Activated CD8-positive, alpha-beta memory T cell treated with anti-CD3 and anti-CD28 coated beads, Interleukin-2, amount 50 U/mL, for 1 hour (primary cell): ENCODE measurements around the gene MAD1L1.

Source experiments
- DNase-seq: peaks from one replicate; pipeline ENCODE4 v3.0.0-alpha.2; 2020; ENCODE audit errors: extremely low read depth

Gene MAD1L1

DNA sequence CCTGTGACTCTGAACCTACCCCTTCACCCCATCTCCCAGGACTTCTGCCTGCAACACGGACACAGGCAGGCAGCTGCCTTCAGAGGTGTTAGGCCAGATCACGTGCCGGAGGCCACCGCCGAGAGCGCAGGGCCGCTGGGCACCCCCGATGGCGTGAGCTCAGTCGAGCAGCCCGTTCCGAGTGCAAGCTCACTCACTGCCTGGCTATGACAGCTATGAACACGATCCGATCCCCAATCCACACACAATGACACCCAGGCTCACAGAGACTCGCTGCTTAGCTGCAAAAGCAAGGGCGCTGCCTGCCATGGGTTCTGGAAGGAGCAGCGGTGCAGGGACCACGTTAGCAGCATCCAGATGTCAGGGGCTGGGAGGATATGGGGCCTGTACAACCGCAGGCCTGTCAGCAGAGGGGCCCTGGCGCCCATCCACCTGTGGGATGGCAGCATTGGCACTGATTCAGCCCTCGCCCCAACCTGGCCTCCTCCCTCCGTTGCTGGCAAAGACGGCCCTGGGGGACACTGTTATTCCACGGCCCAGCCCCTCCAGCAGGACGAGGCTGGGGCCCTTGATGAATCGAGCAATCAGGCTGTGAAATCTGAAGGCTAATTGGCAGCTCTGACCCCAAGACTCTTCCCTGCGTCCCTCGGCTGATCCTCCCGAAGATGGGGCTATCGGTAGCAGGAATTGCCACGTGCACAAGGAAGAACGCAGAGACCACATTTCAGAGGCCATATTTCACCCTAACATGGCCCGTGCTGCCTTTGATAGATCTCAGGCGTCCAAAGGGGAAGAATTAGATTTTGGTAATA, 332.6 kb downstream of the MAD1L1 start:
- DNase-seq = no peak

DNA sequence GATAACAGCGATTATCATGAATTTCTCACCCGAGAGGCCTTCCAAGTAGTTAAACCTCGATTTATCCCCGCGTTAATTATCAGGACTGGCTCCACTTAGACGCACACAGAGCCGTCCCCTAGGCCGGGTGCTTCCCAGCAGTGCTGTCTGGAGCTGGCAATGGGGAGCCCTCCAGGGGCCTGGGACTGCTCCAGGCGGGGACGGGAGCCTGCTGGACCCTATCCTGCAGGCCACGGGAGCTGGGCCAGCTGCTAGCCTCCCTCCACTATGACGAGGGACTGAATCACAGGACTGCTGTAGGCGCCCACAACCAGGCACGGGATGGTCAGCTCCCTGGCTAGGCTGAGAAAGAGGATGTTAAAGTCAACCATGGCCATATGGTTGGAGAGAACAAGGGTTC, 333.5 kb downstream of the MAD1L1 start:
- DNase-seq = no peak

DNA sequence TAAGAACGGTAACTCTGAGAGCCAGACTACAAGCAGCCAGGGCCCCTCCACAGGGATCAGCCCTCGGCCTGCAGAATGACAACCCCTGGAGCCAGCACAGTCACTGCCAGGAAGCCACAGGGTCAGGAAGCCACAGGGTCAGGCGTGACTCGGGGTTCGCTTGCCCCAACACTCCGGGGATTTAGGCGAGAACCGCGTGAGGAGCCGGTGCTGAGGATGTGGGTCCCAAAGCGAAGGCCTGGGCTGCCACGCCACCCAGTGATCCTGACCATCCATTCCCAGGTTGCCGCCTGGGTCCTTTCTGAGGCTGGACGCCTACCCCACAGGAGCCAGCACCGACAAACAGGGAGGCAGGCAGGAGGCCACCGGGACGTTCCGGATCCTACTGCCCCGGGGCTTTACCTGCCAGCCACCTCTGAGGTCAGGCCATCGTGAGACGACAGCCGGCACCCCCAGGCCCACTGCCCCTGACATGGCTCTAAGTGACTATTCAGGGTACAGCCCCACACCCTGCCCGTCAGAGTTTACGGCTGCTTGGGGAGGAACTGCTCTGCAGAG, 334.0 kb downstream of the MAD1L1 start:
- no peak for DNase-seq

DNA sequence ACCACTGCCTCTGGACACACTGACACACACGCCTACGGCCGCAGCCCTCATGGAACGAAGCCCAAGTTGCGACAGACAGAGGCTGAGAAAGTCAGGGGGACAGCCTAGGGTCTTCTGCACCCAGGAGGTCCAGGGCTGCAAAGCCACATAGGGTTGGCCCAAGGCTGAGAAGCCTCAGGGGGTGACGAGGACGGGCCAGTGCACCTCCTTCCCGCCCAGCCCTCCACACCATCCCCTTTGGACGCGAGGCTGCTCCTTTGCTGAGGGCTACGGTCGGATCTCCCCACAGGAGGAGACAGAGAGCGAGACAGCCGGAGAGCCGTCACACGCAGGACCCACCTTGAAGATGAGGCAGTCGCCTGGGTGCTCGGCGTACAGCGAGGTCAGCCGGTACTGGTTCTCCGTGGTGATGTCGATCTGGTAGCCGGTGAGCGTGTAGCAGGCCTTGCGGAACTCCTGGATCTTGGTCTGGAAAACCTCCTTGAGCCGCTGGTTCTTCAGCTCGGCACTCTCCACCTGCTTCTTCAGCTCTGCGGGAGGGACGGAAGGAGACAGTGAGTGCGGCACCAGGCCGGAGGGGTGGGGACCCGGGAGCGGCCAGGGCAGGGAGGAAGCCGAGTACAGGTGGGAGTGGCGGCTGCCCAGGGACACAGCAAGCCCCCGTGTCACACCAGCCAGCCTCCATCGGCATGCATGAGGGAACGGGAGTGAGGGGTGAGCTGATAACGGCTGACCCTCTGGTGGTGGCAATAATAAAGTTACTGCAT, 334.7 kb downstream of the MAD1L1 start:
- DNase-seq = no peak

GRCh38 chr7:1897076-1897860, 335.5 kb downstream of the MAD1L1 start:
- no peak for DNase-seq

DNA sequence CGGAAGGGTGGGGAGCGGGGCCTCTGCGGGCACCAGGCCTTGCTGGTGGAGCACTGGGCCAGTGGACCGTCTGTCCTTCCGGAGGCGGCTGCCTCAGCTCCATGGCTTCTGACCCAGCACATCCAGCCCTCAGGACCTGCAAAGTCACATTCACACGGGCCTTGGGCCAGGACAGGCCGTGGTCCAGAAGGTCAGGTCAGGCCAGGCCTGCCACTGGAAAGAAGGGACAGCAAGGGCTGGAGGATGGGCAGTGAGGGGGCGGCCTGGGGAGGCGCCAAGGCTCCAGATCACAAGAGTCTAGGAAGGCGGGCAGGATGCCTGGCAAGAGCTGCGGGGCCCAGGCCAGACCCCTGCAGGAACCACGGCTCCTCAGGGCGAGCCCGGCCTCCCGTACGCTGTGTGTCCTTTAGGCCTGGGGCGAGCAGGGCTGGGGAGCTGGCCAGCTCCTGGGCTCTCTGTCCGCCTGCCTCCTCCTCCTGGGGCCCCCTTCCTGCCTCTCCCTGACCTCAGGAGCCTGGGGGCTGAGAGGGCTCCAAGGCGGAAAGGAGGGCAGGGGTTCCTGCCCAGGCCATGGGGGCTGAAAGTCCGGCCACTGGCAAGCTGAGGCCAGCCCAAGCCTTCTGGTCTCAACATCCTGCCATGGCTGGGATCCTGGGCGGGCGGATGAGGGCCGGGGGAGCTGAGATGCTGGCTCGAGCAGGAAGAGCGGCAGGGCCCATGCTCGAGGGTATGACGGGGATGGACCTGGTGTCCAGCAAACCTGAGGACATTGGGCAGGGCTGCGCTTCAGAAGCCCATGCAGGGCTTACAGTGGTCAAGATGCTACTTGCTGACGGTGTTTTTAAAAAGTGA, 336.9 kb downstream of the MAD1L1 start:
- DNase-seq = no peak

- DNase-seq = no peak
Measured at GRCh38 chr7:1894906-1895663, 337.7 kb downstream of the MAD1L1 start.

GRCh38 chr7:1894313-1894900, 338.3 kb downstream of the MAD1L1 start:
- DNase-seq = no peak

GRCh38 chr7:1893451-1893850, 339.3 kb downstream of the MAD1L1 start:
- DNase-seq = no peak

DNA sequence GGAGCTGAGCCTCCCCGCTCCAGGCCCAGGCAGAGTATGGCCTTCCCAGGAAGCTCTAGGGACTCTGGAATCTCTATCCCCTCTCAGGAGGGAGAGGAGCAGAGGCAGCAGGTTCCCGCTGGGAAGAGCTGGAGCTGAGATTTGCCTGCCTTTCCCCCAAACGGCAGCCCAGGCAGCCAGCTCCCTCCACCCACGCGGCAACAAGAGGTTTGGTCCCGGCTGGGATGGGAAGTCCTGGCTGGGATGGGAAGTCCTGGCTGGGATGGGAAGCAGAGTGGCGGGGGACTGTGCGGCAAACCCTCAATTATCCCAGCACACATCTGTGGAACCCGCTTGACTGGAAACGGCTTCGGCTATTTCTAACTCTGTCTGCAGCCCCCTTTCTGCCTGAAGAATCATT, 339.7 kb downstream of the MAD1L1 start:
- DNase-seq = no peak

DNA sequence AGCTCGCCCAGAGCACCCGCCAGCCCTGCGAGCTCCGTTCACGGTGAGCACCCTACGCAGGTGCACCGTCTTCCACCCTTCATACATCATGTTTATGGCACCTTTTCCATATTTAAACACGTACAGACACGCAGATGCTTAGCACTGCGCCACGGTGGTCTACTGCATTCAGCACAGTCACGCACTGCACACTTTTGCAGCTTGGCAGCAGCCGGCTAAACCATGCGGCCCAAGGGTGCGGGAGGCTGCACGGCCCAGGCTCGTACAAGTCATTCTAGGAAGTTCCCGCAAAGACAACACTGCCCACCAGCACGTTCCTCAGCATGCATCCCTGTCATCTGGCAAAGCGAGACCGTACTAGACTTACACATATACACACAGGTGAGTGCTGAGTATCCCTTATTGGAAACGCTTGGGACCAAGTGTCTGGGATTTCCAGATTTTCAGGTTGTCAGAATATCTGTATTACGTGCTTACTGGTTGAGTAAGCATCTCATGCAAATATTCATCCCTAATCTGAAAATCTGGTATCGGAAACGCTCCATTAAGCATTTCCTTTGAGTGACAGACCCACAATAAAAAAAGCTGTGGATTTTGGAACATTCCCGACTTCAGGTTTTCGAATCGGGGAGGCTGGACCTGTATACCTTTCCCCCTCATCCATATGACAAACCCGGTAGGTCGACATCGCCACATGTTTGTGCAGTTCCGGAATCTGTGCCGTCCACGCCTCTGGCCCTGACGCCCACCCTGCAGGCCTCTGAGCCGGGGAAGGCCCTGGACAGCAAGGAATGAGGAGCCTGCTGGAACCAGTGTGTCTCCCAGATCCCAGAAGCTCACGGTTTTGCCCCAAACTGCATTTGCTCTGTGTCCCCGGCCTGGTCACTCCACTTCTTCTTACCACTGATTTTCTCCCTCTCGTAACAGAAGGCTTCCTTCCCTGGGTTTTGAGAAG, 340.5 kb downstream of the MAD1L1 start:
- no peak for DNase-seq

DNA sequence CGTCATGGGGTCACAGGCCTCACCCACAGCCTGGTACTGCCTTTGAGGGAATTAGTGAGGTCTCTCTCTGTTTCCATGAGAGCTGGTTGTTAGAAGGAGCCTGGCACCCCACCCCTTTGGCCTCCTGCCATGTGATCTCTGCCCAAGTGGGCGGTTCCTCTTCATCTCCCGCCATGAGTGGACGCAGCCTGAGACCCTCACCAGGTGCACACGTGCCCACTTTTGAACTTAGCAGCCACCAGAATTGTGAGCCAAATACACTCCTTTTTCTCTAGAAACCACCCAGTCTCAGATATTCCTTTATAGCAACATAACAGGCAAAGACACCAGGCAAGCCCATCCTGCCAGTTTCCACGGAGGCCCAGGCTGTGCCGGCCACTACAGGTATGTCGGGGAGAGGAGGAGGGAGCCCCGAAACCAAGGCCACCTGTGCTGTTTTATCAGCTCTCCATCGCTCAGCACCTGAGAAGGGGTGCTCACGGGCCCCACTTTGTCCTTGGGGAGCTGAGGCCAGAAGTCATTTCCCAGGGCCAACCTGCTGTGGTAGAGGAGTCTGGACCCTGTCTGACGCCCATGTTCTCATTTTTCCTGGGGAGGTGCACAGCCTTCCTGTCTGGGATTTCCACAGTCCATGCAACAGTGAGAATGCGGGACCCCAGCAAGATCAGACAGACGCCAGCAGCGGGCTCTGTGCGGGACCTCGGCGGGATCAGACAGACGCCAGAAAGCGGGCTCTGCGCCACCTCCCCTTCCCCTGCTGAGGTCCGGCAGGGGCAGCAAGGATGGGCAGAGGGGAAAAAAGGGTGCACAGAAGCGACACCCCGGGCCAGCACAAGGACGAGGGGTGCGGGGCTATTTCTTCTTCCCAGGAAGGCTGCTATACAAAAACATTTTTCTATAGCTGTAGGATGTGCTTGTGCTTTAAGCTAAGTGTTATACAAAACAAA, 342.2 kb downstream of the MAD1L1 start:
- no peak for DNase-seq

DNA sequence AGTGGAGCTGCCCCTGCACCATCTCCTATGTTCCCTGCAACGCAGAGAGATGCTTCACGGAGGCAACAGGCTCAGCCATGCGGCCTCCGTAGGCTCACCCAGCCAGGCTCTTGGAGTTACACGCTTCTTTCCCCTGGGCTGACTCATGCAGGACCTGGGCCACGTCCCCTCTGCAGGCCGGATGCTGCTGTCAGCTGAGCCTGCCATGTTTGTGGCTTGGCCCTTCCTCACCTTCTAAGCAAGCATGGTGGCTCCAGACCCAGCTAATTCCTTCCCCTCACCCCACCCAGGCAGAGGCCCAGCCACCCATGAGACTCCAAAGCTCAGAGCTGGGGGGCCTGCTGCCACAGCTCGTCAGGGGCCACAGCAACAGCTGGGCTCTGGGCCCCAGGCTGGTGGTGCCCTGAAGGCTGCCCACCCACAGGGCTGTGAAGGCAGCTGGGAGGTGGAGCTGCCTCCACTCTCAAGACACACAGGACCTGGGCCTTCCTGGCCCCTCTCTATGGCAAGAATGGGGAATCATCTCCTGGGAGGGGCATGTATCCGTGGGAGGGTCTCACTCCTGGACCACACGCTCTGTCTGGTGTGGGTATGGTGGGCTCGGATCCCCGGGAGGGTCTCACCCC, 343.1 kb downstream of the MAD1L1 start:
- no peak for DNase-seq

- no peak for DNase-seq
Measured at GRCh38 chr7:1889091-1889490, 343.7 kb downstream of the MAD1L1 start.

DNA sequence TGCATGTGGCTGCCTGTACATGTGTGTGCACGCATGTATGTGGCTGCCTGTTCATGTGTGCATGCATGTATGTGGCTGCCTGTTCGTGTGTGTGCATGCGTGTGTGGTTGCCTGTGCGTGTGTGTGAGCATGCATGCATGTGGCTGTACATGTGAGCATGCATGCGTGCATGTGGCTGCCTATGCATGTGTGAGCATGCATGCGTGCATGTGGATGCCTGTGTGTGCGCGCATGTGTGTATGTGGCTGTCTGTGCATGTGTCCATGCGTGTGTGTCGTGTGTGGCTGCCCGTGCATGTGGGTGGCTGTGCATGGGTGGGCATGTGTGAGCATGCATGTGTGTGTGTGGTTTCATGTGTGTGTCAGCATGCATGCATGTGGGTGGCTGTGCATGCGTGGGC, 344.3 kb downstream of the MAD1L1 start:
- DNase-seq = no peak

- no peak for DNase-seq
Measured at GRCh38 chr7:1887251-1887650, 345.5 kb downstream of the MAD1L1 start.

GRCh38 chr7:1886361-1887064, 346.2 kb downstream of the MAD1L1 start:
- no peak for DNase-seq
